Tibial nerve (tissue), 4 donors: ENCODE results near the gene PHF12. TPM values are rescaled to one million over a fixed set of nuclear protein-coding genes. Genes with fewer than 3 reads are reported as not detected.

ENCODE experiments used
- DNase-seq, 2 donors: peaks; one replicate each; pipeline ENCODE4 v3.0.0-alpha.2; 2019; ENCODE audit warnings: low spot score in 2 of 2
- H3K27ac ChIP-seq, 4 donors: fragments of 200-600 bp; sonication (generic) in 3 of 4; one replicate each; pipeline ENCODE4 v1.5.1; 2017 to 2019; ENCODE audit warnings: mild to moderate bottlenecking in 1 of 4
- H3K27me3 ChIP-seq, 2 donors: fragments of 200-600 bp; sonication (generic) in 1 of 2; one replicate each; pipeline versions ENCODE4 v1.5.1 to v1.6.0; 2017 to 2019
- H3K36me3 ChIP-seq, 3 donors: fragments of 200-600 bp; sonication (generic); one replicate each; pipeline ENCODE4 v1.5.1; 2018 to 2019
- H3K4me1 ChIP-seq, 4 donors: fragments of 200-600 bp; sonication (generic) in 3 of 4; one replicate each; pipeline ENCODE4 v1.5.1; 2017 to 2019
- H3K4me3 ChIP-seq, 4 donors: fragments of 200-600 bp; sonication (generic) in 3 of 4; one replicate each; pipeline ENCODE4 v1.5.1; 2017 to 2019; ENCODE audit warnings: mild to moderate bottlenecking in 1 of 4, moderate library complexity in 1 of 4
- H3K9me3 ChIP-seq, 4 donors: fragments of 200-600 bp; sonication (generic) in 3 of 4; one replicate each; pipeline ENCODE4 v1.5.1; 2017 to 2019
- CTCF ChIP-seq, 5 experiments: fragments of 200-600 bp in 3 of 5; fragments of 450-650 bp in 2 of 5; sonication (generic) in 3 of 5; IDR thresholded peaks; one replicate each; pipeline ENCODE4 v1.5.1; 2016 to 2019; ENCODE audit warnings: antibody characterized with exemption in 5 of 5, mild to moderate bottlenecking in 3 of 5, moderate library complexity in 2 of 5
- EP300 ChIP-seq, 2 donors: sonication (generic); formaldehyde crosslinking; IDR thresholded peaks; one replicate each; pipeline ENCODE4 v1.6.1; 2017; ENCODE audit warnings: antibody characterized with exemption in 2 of 2, mild to moderate bottlenecking in 1 of 2
- POLR2A ChIP-seq, 2 donors: fragments of 450-650 bp; IDR thresholded peaks; one replicate each; pipeline ENCODE4 v1.6.1; 2017; ENCODE audit warnings: antibody characterized with exemption in 2 of 2, mild to moderate bottlenecking in 2 of 2, moderate library complexity in 2 of 2
- whole genome bisulfite sequencing, 2 donors: methylation state at CpG; one replicate each; pipeline ENCODE4 v1.1.5; 2018; 5-methylcytosine and 5-hydroxymethylcytosine counted together
- total RNA-seq, 4 donors: library from RNA; depleted of rRNA; stranded (reverse); fragments of >200 nt; gene quantifications; one replicate each; pipeline ENCODE4 v1.1.0, GENCODE V29; 2016

The PHF12 gene
- 10 to 100 TPM; 45.7 to 95.1 (median 49.6) TPM for total RNA-seq

GRCh38 chr17:28951428-28951990 is at the start of gene PHF12:
TSS of gene PHF12 (minus strand) at chr17:28951518. CDS start at chr17:28950960, 558 bp downstream.
- peak; percentile 97 to 98 for DNase-seq
- Histone ChIP-seq H3K27ac (peak within 1 kb of the TSS; percentile 95 to 97 (median 96)), H3K4me3 (peak within 1 kb of the TSS; percentile 81 to 99 (median 88)), H3K27me3 (no peaks in the 10 kb centered on the region), H3K9me3 (no peaks in the 10 kb centered on the region), H3K4me1 (peaks cover 0 to 35% (median 30%) of the 10 kb centered on the region in 4 donors), H3K36me3 (no peaks in the 10 kb centered on the region)
- WGBS, 2 donors = 0 to 2% methylated on average over 13 to 51 of the region's 51 CpGs
- TF ChIP-seq CTCF (IDR thresholded peaks at IDR 0.05) (peak in 1 of 5 experiments; percentile 24), EP300 (IDR thresholded peaks at IDR 0.05) (peak in 1 of 2 donors; percentile 94), POLR2A (IDR thresholded peaks at IDR 0.05) (peak; percentile 75 to 82)

- no peak for DNase-seq
- WGBS, 2 donors = 83% methylated on average over 5 of the region's 5 CpGs
- Histone ChIP-seq H3K4me3 (no peak overlapping the region), H3K36me3 (no peaks in the 10 kb centered on the region), H3K27me3 (peaks cover 0 to 50% of the 10 kb centered on the region in 2 donors), H3K27ac (no peak overlapping the region), H3K9me3 (peaks cover 0 to 6% (median 0%) of the 10 kb centered on the region in 4 donors), H3K4me1 (peaks cover 0 to 10% (median 0%) of the 10 kb centered on the region in 4 donors)
- TF ChIP-seq POLR2A (IDR thresholded peaks at IDR 0.05) (no peak), EP300 (IDR thresholded peaks at IDR 0.05) (no peak), CTCF (IDR thresholded peaks at IDR 0.05) (no peak)
Measured at GRCh38 chr17:29000973-29001372, 49.7 kb upstream of the PHF12 start.

GRCh38 chr17:28999206-28999605 is 47.9 kb upstream of the PHF12 start:
- Histone ChIP-seq H3K27me3 (peaks cover 0 to 34% of the 10 kb centered on the region in 2 donors), H3K4me1 (no peaks in the 10 kb centered on the region), H3K36me3 (no peaks in the 10 kb centered on the region), H3K27ac (no peak overlapping the region), H3K4me3 (no peak overlapping the region), H3K9me3 (peaks cover 0 to 6% (median 0%) of the 10 kb centered on the region in 4 donors)
- DNase-seq = no peak
- no peak for TF ChIP-seq POLR2A (IDR thresholded peaks at IDR 0.05)
- TF ChIP-seq EP300 (IDR thresholded peaks at IDR 0.05) = no peak
- no peak for TF ChIP-seq CTCF (IDR thresholded peaks at IDR 0.05)
- WGBS, 2 donors = 42 to 55% methylated on average over 5 of the region's 5 CpGs

GRCh38 chr17:28997806-28998205 is 46.5 kb upstream of the PHF12 start:
- TF ChIP-seq CTCF (IDR thresholded peaks at IDR 0.05) (no peak), POLR2A (IDR thresholded peaks at IDR 0.05) (no peak), EP300 (IDR thresholded peaks at IDR 0.05) (no peak)
- Histone ChIP-seq H3K9me3 (peaks cover 0 to 6% (median 0%) of the 10 kb centered on the region in 4 donors), H3K4me1 (no peaks in the 10 kb centered on the region), H3K27ac (no peak overlapping the region), H3K36me3 (no peaks in the 10 kb centered on the region), H3K4me3 (no peak overlapping the region), H3K27me3 (peaks cover 0 to 20% of the 10 kb centered on the region in 2 donors)
- no peak for DNase-seq
- WGBS, 2 donors = 93 to 94% methylated on average over 1 of the region's 1 CpG

- H3K9me3 ChIP-seq = peaks cover 0 to 6% (median 0%) of the 10 kb centered on the region in 4 donors
- no peaks in the 10 kb centered on the region for H3K4me1 ChIP-seq
- no peak for TF ChIP-seq EP300 (IDR thresholded peaks at IDR 0.05)
- no peak for TF ChIP-seq POLR2A (IDR thresholded peaks at IDR 0.05)
- no peak for TF ChIP-seq CTCF (IDR thresholded peaks at IDR 0.05)
- WGBS, 2 donors = 41 to 49% methylated on average over 5 of the region's 5 CpGs
- H3K36me3 ChIP-seq = no peaks in the 10 kb centered on the region
- H3K4me3 ChIP-seq = no peak overlapping the region
- no peak for DNase-seq
- H3K27me3 ChIP-seq = peaks cover 0 to 8% of the 10 kb centered on the region in 2 donors
- H3K27ac ChIP-seq = no peak overlapping the region
Measured at GRCh38 chr17:28996554-28997096, 45.3 kb upstream of the PHF12 start.
